Measurements from ENCODE around the gene KIF1B.

DNA sequence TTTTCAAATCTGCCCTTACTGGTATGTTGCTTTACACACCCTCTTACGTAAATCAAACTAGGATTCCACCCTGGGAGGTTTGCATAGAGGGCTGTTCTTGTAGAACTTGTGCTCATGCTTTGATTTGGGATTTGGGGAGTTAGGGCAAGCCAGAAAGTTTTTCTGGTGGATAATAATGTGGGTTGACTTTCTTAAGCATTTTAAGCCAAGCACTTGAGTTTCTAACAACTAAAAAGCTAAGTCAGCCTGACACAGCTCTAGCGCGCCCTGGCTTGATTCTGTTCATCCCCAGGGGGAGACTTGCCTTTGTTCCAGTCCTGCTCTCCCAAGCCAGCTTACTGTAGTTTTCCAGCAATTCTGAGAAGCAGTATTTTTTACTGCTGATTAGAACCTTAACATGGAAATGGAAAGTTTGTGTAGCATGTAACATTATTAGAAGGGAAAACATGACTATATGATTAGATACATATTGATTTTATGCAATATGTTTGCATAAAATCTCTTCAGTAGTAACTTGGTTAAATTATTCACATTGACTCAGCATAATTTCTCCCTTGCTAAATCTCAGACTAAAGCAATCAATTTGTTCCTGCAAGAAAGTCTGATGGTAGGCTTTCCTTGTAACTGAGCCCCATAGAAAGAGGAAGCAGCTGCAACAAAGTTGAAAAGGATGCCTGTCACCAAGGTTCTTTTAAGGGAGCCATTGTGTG, 177.5 kb downstream of the KIF1B start:
- TF ChIP-seq, protein P1, sequence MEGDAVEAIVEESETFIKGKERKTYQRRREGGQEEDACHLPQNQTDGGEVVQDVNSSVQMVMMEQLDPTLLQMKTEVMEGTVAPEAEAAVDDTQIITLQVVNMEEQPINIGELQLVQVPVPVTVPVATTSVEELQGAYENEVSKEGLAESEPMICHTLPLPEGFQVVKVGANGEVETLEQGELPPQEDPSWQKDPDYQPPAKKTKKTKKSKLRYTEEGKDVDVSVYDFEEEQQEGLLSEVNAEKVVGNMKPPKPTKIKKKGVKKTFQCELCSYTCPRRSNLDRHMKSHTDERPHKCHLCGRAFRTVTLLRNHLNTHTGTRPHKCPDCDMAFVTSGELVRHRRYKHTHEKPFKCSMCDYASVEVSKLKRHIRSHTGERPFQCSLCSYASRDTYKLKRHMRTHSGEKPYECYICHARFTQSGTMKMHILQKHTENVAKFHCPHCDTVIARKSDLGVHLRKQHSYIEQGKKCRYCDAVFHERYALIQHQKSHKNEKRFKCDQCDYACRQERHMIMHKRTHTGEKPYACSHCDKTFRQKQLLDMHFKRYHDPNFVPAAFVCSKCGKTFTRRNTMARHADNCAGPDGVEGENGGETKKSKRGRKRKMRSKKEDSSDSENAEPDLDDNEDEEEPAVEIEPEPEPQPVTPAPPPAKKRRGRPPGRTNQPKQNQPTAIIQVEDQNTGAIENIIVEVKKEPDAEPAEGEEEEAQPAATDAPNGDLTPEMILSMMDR (IDR thresholded peaks at IDR 0.05): no peak
- TF ChIP-seq POLR2A (IDR thresholded peaks at IDR 0.05) (no peak), POLR2AphosphoS5 (IDR thresholded peaks at IDR 0.05) (no peak), EP300 (IDR thresholded peaks at IDR 0.05) (no peak)
